Measurements from ENCODE around the gene MLLT1.

The MLLT1 gene, protein sequence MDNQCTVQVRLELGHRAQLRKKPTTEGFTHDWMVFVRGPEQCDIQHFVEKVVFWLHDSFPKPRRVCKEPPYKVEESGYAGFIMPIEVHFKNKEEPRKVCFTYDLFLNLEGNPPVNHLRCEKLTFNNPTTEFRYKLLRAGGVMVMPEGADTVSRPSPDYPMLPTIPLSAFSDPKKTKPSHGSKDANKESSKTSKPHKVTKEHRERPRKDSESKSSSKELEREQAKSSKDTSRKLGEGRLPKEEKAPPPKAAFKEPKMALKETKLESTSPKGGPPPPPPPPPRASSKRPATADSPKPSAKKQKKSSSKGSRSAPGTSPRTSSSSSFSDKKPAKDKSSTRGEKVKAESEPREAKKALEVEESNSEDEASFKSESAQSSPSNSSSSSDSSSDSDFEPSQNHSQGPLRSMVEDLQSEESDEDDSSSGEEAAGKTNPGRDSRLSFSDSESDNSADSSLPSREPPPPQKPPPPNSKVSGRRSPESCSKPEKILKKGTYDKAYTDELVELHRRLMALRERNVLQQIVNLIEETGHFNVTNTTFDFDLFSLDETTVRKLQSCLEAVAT

DNA sequence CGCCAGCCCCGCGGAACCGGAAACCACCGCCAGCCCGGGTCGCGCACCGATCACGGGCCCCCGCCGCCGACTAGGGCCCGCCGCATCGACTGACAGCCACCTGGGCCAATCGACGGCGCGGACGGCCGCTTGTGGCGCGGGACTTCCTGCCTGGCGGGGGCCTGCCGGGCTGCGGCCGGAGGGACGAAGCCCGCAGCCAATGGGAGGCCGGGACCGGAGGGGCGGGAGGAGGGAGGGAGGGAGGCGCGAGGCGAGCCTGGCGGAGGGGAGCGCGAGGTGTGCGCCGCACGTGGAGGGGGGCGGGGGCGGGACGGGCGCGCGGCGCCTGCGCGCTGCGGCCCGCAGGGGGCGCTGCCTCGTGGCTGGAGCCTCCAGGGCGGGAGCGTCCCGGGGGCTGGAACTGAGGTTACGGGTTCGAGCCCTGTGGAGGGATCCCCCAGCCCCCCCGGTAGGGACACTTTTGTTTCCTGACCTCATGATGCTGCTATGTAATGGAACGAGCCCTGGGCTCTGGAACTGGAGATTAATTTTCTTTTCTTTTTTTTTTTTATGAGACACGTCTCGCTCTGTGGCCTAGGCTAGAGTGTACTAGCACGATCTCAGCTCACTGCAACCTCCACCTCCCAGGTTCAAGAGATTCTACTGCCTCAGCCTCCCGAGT lies at the start of gene MLLT1:
Gene MLLT1, minus strand, starts transcription at position 45 of the 661 bp plus-strand sequence. CDS start 191 bp downstream, outside the sequence.
- Mint-ChIP-seq H3K9me3 (peaks cover 25% of the 10 kb centered on the region), H3K27me3 (ENCODE audit: low read depth, poor library complexity) (peaks cover 20% of the 10 kb centered on the region), H3K4me3 (peak within 1 kb of the TSS; percentile 92), H3K36me3 (ENCODE audit: low read depth) (no peaks in the 10 kb centered on the region), H3K4me1 (peaks cover 41% of the 10 kb centered on the region), H3K27ac (peak within 1 kb of the TSS; percentile 68)
- peak; percentile 98 for DNase-seq
- TF ChIP-seq, protein P1, sequence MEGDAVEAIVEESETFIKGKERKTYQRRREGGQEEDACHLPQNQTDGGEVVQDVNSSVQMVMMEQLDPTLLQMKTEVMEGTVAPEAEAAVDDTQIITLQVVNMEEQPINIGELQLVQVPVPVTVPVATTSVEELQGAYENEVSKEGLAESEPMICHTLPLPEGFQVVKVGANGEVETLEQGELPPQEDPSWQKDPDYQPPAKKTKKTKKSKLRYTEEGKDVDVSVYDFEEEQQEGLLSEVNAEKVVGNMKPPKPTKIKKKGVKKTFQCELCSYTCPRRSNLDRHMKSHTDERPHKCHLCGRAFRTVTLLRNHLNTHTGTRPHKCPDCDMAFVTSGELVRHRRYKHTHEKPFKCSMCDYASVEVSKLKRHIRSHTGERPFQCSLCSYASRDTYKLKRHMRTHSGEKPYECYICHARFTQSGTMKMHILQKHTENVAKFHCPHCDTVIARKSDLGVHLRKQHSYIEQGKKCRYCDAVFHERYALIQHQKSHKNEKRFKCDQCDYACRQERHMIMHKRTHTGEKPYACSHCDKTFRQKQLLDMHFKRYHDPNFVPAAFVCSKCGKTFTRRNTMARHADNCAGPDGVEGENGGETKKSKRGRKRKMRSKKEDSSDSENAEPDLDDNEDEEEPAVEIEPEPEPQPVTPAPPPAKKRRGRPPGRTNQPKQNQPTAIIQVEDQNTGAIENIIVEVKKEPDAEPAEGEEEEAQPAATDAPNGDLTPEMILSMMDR (IDR thresholded peaks at IDR 0.05), result peak; percentile 42

DNA sequence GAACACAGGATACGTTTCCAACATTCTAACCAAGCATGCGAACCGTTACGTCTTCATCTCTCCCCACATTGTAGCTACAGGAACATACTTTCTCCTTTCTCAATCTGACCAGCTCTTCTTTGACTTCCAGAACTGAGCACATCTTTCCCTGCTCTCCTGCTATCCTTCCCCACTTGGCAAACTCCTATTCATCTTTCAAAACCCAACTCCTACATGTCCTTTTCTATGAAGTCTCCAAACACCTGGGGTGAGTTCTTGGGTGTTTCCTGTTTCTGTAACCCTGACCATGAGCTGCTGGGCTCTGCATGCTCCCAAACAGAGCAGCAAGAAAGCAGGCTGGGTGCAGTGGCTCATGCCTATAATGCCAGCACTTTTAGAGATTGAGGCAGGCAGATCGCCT lies 47.0 kb upstream of the MLLT1 start:
- H3K27me3 Mint-ChIP-seq (ENCODE audit: low read depth, poor library complexity), result peaks cover 28% of the 10 kb centered on the region
- H3K36me3 Mint-ChIP-seq (ENCODE audit: low read depth), result peaks cover 4% of the 10 kb centered on the region
- no peak overlapping the region for H3K4me3 Mint-ChIP-seq
- peaks cover 32% of the 10 kb centered on the region for H3K9me3 Mint-ChIP-seq
- no peak overlapping the region for H3K27ac Mint-ChIP-seq
- TF ChIP-seq, protein P1 (IDR thresholded peaks at IDR 0.05), result no peak
- no peak for DNase-seq
- no peaks in the 10 kb centered on the region for H3K4me1 Mint-ChIP-seq

DNA sequence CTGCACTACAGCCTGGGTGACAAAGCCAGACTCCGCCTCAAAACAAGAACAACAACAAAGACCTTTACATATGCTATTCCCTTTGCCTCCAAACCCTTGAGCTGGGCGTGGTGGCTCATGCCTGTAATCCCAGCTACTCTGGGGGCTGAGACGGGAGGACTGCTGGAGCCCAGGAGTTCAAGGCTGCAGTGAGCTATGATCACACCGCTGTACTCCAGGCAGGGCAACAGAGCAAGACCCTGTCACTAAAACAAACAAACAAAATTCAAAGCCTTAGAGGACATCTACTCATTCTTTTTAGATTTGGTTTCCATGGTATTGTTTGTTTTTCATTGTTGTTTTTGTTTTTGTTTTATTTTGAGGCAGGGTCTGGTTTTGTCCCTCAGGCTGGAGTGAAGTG lies 45.8 kb upstream of the MLLT1 start:
- no peaks in the 10 kb centered on the region for H3K4me1 Mint-ChIP-seq
- H3K4me3 Mint-ChIP-seq, result no peak overlapping the region
- TF ChIP-seq, protein P1 (IDR thresholded peaks at IDR 0.05), result no peak
- peaks cover 4% of the 10 kb centered on the region for H3K36me3 Mint-ChIP-seq (ENCODE audit: low read depth)
- peaks cover 34% of the 10 kb centered on the region for H3K27me3 Mint-ChIP-seq (ENCODE audit: low read depth, poor library complexity)
- peaks cover 36% of the 10 kb centered on the region for H3K9me3 Mint-ChIP-seq
- no peak for DNase-seq
- no peak overlapping the region for H3K27ac Mint-ChIP-seq

DNA sequence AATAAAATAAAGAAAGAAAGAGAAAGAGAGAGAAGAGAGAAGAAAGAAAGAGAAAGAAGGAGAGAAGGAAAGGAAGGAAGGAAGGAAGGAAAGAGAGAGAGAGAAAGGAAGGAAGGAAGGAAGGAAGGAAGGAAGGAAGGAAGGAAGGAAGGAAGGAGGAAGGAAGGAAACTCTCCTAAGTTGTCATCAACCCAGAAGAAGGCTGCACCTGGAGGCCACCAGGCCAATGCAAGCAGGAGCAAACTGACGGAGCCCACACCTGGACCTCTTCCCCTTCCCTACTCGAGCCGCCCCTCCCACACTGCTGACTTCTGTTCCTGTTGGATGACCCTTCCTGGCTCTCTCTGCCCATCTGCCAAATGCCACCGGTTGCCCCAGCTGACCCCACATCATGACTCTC lies 45.0 kb upstream of the MLLT1 start:
- peaks cover 34% of the 10 kb centered on the region for H3K27me3 Mint-ChIP-seq (ENCODE audit: low read depth, poor library complexity)
- H3K36me3 Mint-ChIP-seq (ENCODE audit: low read depth), result peaks cover 4% of the 10 kb centered on the region
- no peak overlapping the region for H3K4me3 Mint-ChIP-seq
- peaks cover 36% of the 10 kb centered on the region for H3K9me3 Mint-ChIP-seq
- TF ChIP-seq, protein P1 (IDR thresholded peaks at IDR 0.05), result no peak
- no peak overlapping the region for H3K27ac Mint-ChIP-seq
- no peaks in the 10 kb centered on the region for H3K4me1 Mint-ChIP-seq
- DNase-seq, result no peak

DNA sequence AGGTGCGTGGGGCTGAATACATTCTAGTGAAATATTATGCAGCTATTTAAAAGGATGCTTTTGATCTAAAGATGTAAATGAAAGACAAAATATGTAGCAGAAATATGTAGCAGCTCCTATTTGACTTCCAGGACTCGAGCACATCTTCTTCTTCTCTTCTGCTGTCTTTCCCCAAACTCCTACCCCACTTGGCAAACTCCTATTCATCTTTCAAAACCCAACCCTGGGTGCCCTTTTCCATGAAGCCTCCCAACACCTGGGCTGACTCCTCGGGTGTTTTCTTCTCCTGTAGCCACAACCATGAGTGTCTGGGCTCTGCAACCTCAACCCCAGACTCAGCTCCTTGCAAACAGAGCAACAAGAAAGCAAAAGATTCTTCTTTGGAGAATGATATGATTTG lies 42.5 kb upstream of the MLLT1 start:
- Mint-ChIP-seq H3K27ac (no peak overlapping the region), H3K9me3 (peaks cover 49% of the 10 kb centered on the region), H3K4me3 (no peak overlapping the region), H3K27me3 (ENCODE audit: low read depth, poor library complexity) (peaks cover 30% of the 10 kb centered on the region), H3K36me3 (ENCODE audit: low read depth) (peaks cover 4% of the 10 kb centered on the region), H3K4me1 (no peaks in the 10 kb centered on the region)
- no peak for DNase-seq
- TF ChIP-seq, protein P1 (IDR thresholded peaks at IDR 0.05), result no peak
